Measurements from ENCODE around the gene CTXN2. TPM values are rescaled to one million over a fixed set of nuclear protein-coding genes. Genes with fewer than 3 reads are reported as not detected.

The CTXN2 gene
- total RNA-seq, 2 donors from 2014 or later: 0.11 TPM; not detected in 1

DNA sequence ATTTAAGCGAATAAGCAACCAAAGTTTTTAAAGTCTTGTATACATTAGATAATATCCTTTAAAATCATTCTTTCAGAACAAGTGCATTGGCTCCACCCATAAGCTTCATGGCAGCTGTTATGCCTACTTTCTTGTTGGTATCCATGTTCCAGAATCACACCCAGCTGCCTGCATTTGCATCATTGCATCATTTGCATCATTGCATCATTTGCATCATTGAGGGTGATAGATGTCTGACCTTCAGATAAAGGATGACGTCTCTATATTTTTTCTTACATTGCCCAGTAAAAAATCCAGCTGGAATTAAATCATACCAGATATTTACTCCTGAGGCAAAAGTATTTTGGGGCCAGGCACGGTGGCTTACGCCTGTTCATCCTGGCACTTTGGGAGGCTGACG, 56.9 kb downstream of the CTXN2 start:
- Mint-ChIP-seq H3K27ac (no peak overlapping the region), H3K36me3 (ENCODE audit: low read depth) (no peaks in the 10 kb centered on the region), H3K4me3 (no peak overlapping the region), H3K9me3 (no peaks in the 10 kb centered on the region), H3K4me1 (no peaks in the 10 kb centered on the region), H3K27me3 (peaks cover 16% of the 10 kb centered on the region)
- no peak for ATAC-seq (replicated peaks)

DNA sequence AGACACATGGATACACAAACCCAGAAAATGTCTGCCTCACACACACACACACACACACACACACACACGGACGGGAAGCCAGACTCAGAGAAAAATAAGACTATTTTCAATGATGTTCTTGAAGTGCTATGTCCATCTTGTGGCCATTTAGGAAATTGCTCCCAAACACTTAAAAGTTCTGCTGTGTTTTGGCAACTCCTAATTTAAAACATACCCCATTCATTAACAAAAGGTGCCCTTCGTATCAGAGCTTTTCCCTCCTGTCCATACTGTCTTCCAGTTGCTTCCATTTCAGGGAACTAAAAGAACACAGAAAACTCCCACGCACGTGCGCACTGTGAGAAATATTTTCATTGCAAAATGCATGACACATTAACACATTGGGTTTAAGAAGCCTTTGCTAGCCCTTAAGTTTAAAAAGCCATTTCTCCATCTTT, 59.2 kb downstream of the CTXN2 start:
- no peak for ATAC-seq (replicated peaks)
- Mint-ChIP-seq H3K27me3 (peaks cover 16% of the 10 kb centered on the region), H3K36me3 (ENCODE audit: low read depth) (no peaks in the 10 kb centered on the region), H3K9me3 (no peaks in the 10 kb centered on the region), H3K4me1 (no peaks in the 10 kb centered on the region), H3K4me3 (no peak overlapping the region), H3K27ac (no peak overlapping the region)

DNA sequence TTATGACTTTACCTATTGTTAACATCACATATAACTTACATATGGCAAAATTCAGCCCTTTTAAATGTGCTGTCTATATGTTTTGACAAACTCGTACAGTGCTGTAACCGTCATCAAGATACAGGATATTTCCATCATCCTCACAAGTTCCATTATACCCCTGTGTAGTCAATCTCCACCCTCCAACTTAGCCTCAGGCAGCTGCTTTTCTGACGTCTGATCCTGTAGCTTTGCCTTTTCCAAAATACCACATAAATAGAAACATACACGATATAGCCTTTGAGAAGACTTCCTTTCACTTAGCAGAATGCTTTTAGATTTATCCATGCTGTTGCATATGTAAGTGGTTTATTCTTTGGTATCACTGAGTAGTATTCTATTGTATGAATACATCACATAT, 61.7 kb downstream of the CTXN2 start:
- Mint-ChIP-seq H3K9me3 (no peaks in the 10 kb centered on the region), H3K36me3 (ENCODE audit: low read depth) (no peaks in the 10 kb centered on the region), H3K27ac (no peak overlapping the region), H3K4me3 (no peak overlapping the region), H3K27me3 (peaks cover 7% of the 10 kb centered on the region), H3K4me1 (no peaks in the 10 kb centered on the region)
- ATAC-seq (replicated peaks): no peak

Other genes starting within 250 kb of the CTXN2 start
- gene SLC24A5, start 70.7 kb upstream of the CTXN2 start, total RNA-seq: not detected
- gene MYEF2, start 13.4 kb upstream of the CTXN2 start, total RNA-seq: 10 to 100 TPM; 23.7 to 25.2 TPM
- gene SLC12A1, start 14.6 kb downstream of the CTXN2 start, total RNA-seq: not detected
- gene DUT, start 139.8 kb downstream of the CTXN2 start, total RNA-seq: 100 to 1,000 TPM; 248 to 397 TPM